Adrenal gland (tissue), 12 donors: ENCODE measurements around the gene TBC1D14. TPM values are rescaled to one million over a fixed set of nuclear protein-coding genes. Genes with fewer than 3 reads are reported as not detected.

Experiments
- DNase-seq, 7 donors: peaks; one replicate each; pipeline ENCODE4 v3.0.0-alpha.2; 2019 to 2020
- H3K27ac ChIP-seq, 5 donors: fragments of 200-600 bp; sonication (generic) in 4 of 5; 1 replicate in 3 of 5; 2 replicates in 2 of 5; pipeline versions ENCODE4 v1.5.1 to v1.8.0; 2016 to 2020; ENCODE audit warnings: mild to moderate bottlenecking in 1 of 5
- H3K27me3 ChIP-seq: fragments of 200-600 bp; 2 replicates; pipeline ENCODE4 v1.8.0; 2021
- H3K36me3 ChIP-seq, 2 donors: fragments of 200-600 bp; replicated peaks in 1 of 2; 1 replicate in 1 of 2; 2 replicates in 1 of 2; pipeline versions ENCODE4 v1.5.1 to v1.8.0; 2018 to 2022
- H3K4me1 ChIP-seq, 2 donors: fragments of 200-600 bp; replicated peaks in 1 of 2; 1 replicate in 1 of 2; 2 replicates in 1 of 2; pipeline versions ENCODE4 v1.5.1 to v1.8.0; 2018 to 2021
- H3K4me3 ChIP-seq, 4 donors: fragments of 200-600 bp; sonication (generic) in 3 of 4; one replicate each; pipeline ENCODE4 v1.5.1; 2016 to 2018
- H3K9me3 ChIP-seq, 3 donors: fragments of 200-600 bp; sonication (generic) in 1 of 3; replicated peaks in 1 of 3; 1 replicate in 2 of 3; 2 replicates in 1 of 3; pipeline versions ENCODE4 v1.5.1 to v1.8.0; 2016 to 2021
- CTCF ChIP-seq, 6 experiments: fragments of 450-650 bp in 4 of 6; fragments of 200-600 bp in 2 of 6; sonication (generic) in 1 of 6; IDR thresholded peaks; 1 replicate in 5 of 6; 2 replicates in 1 of 6; pipeline versions ENCODE4 v1.5.1 to v1.8.0; 2016 to 2021; ENCODE audit warnings: antibody characterized with exemption in 6 of 6, mild to moderate bottlenecking in 2 of 6, moderate library complexity in 1 of 6
- POLR2A ChIP-seq, 2 donors: fragments of 450-650 bp; IDR thresholded peaks; one replicate each; pipeline ENCODE4 v1.6.1; 2017; ENCODE audit warnings: antibody characterized with exemption in 2 of 2, mild to moderate bottlenecking in 2 of 2, moderate library complexity in 1 of 2
- WGBS, 4 donors: extraction: QIAGEN DNeasy Blood & Tissue Kit in 2 of 4; methylation state at CpG; one replicate each; pipeline versions ENCODE4 v1.1.5 to v1.1.7; 2013 to 2017; 5-methylcytosine and 5-hydroxymethylcytosine counted together
- intact Hi-C, 2 donors: fragments of 100-400 bp; cut with DNase I; formaldehyde crosslinking; loops; one replicate each; pipeline versions ENCODE4 v1.14.1 to v1.15.0; 2022 to 2023
- polyA plus RNA-seq, 3 donors: library from polyadenylated mRNA; stranded (reverse); fragments of 200-250 nt in 2 of 3; fragments of 350-450 nt in 1 of 3; fragmentation: Illumina TruSeq in 1 of 3; extraction: RNeasy Lipid Tissue Mini Kit (QIAGEN cat#74804) in 1 of 3; gene quantifications; one replicate each; pipeline ENCODE4 v1.2.3, GENCODE V29; 2013 to 2014
- total RNA-seq, 9 donors: library from RNA; depleted of rRNA in 4 of 9; stranded (reverse); fragments of >200 nt in 4 of 9; fragments of 120-200 nt in 1 of 9; fragmentation: NEBNext Ultra II Directional in 1 of 9; extraction: Animal tissue kit (Norgen Biotek cat#: 25700) in 1 of 9; gene quantifications; one replicate each; pipeline versions ENCODE4 v1.1.0 to v1.2.4, GENCODE V29; 2013 to 2023
- donor health status: healthy with polysubstance abuse.
- donor health status: Bipolar disorder and iron deficiency.
- donor health status: DM: yes; HTN: yes; CAD: no.
- donor health status: DM: no; HTN: no; CAD: no.
- donor health status: DM: no; HTN: no; CAD: no.
- donor health status: DM: yes; HTN: yes; CAD: no.

The TBC1D14 gene
- total and polyA plus RNA-seq, 12 donors, result 24.9 to 110 (median 83.0) TPM

- H3K4me3 ChIP-seq, result no peak overlapping the region
- intact Hi-C loops, result no loop called here
Measured at GRCh38 chr4:6917461-6918271, 8.0 kb downstream of the TBC1D14 start.

GRCh38 chr4:6918338-6918737 is 8.7 kb downstream of the TBC1D14 start:
- intact Hi-C loops, result no loop called here
- Histone ChIP-seq H3K36me3 (peaks cover 0 to 3% of the 10 kb centered on the region in 2 donors), H3K4me1 (peaks cover 28 to 75% of the 10 kb centered on the region in 2 donors), H3K27me3 (no peaks in the 10 kb centered on the region), H3K27ac (peak overlapping the region; percentile 14 to 99 (median 47)), H3K4me3 (no peak overlapping the region), H3K9me3 (no peaks in the 10 kb centered on the region)
- 23 to 40% (median 38%) methylated on average over 7 of the region's 7 CpGs for WGBS, 4 donors
- peak in 1 of 7 donors; percentile 34 for DNase-seq
- TF ChIP-seq POLR2A (IDR thresholded peaks at IDR 0.05) (no peak), CTCF (IDR thresholded peaks at IDR 0.05) (no peak)

More at GRCh38 chr4:6917461-6918271, 8.0 kb downstream of the TBC1D14 start:
- no peak for TF ChIP-seq POLR2A (IDR thresholded peaks at IDR 0.05)
- TF ChIP-seq CTCF (IDR thresholded peaks at IDR 0.05), result peak; percentile 31 to 56 (median 42)
- H3K27ac ChIP-seq, result peak overlapping the region; percentile 28 to 99 (median 62)
- no peaks in the 10 kb centered on the region for H3K27me3 ChIP-seq
- H3K4me1 ChIP-seq, result peaks cover 35 to 77% of the 10 kb centered on the region in 2 donors
- DNase-seq, result peak; percentile 63 to 90 (median 77)
- no peaks in the 10 kb centered on the region for H3K9me3 ChIP-seq
- WGBS, 4 donors, result 41 to 52% (median 47%) methylated on average over 16 to 18 of the region's 18 CpGs
- H3K36me3 ChIP-seq, result no peaks in the 10 kb centered on the region

- TF ChIP-seq CTCF (IDR thresholded peaks at IDR 0.05) (no peak), POLR2A (IDR thresholded peaks at IDR 0.05) (no peak)
- DNase-seq, result peak in 1 of 7 donors; percentile 49
- intact Hi-C loops, result no loop called here
- whole genome bisulfite sequencing, 4 donors, result 48 to 63% (median 51%) methylated on average over 3 of the region's 3 CpGs
- H3K27me3 ChIP-seq, result no peaks in the 10 kb centered on the region
- H3K9me3 ChIP-seq, result no peaks in the 10 kb centered on the region
- H3K36me3 ChIP-seq, result peaks cover 0 to 17% of the 10 kb centered on the region in 2 donors
- no peak overlapping the region for H3K4me3 ChIP-seq
- peak overlapping the region in 3 of 5 donors; percentile 24 to 50 (median 37) for H3K27ac ChIP-seq
- H3K4me1 ChIP-seq, result peaks cover 27 to 68% of the 10 kb centered on the region in 2 donors
Measured at GRCh38 chr4:6920171-6920570, 10.5 kb downstream of the TBC1D14 start.

- Histone ChIP-seq H3K4me3 (no peak overlapping the region), H3K36me3 (peaks cover 0 to 17% of the 10 kb centered on the region in 2 donors), H3K27me3 (no peaks in the 10 kb centered on the region), H3K27ac (peak overlapping the region in 3 of 5 donors; percentile 5 to 92 (median 85)), H3K4me1 (peaks cover 19 to 67% of the 10 kb centered on the region in 2 donors), H3K9me3 (no peaks in the 10 kb centered on the region)
- WGBS, 4 donors, result 92 to 97% (median 95%) methylated on average over 9 to 32 of the region's 32 CpGs
- intact Hi-C loops, result no loop called here
- TF ChIP-seq CTCF (IDR thresholded peaks at IDR 0.05) (no peak), POLR2A (IDR thresholded peaks at IDR 0.05) (no peak)
- no peak for DNase-seq
Measured at GRCh38 chr4:6923507-6923906, 13.9 kb downstream of the TBC1D14 start.
